Prostate gland (tissue), 2 donors: ENCODE results near the gene DAGLA. TPM values are rescaled to one million over a fixed set of nuclear protein-coding genes. Genes with fewer than 3 reads are reported as not detected.

ENCODE experiments used
- DNase-seq: peaks from one replicate; pipeline ENCODE4 v3.0.0-alpha.2; 2019; ENCODE audit warnings: low spot score
- H3K27ac ChIP-seq, 2 donors: fragments of 200-600 bp; sonication (generic); 2 replicates each; pipeline ENCODE4 v1.5.1; 2017 to 2019
- H3K27me3 ChIP-seq: fragments of 200-600 bp; sonication (generic); replicated peaks from 2 replicates; pipeline ENCODE4 v1.5.1; 2019; ENCODE audit not compliant: insufficient read depth
- H3K36me3 ChIP-seq, 2 donors: fragments of 200-600 bp; sonication (generic); 1 replicate in 1 of 2; 2 replicates in 1 of 2; pipeline versions ENCODE4 v1.5.1 to v1.8.1; 2017 to 2019
- H3K4me1 ChIP-seq: fragments of 200-600 bp; sonication (generic); replicated peaks from 2 replicates; pipeline ENCODE4 v1.5.1; 2019
- H3K4me3 ChIP-seq, 2 donors: fragments of 200-600 bp; sonication (generic); 2 replicates each; pipeline ENCODE4 v1.5.1; 2017 to 2019
- H3K9me3 ChIP-seq: fragments of 200-600 bp; sonication (generic); 2 replicates; pipeline ENCODE4 v1.5.1; 2017
- CTCF ChIP-seq, 4 experiments: fragments of 200-600 bp in 2 of 4; fragments of 450-650 bp in 2 of 4; sonication (generic) in 2 of 4; IDR thresholded peaks; 1 replicate in 3 of 4; 2 replicates in 1 of 4; pipeline ENCODE4 v1.5.1; 2016 to 2019; ENCODE audit warnings: antibody characterized with exemption in 4 of 4, mild to moderate bottlenecking in 2 of 4, moderate library complexity in 2 of 4
- POLR2A ChIP-seq: fragments of 450-650 bp; IDR thresholded peaks from one replicate; pipeline ENCODE4 v1.6.1; 2016; ENCODE audit warnings: antibody characterized with exemption, mild to moderate bottlenecking
- POLR2AphosphoS5 ChIP-seq: sonication (generic); formaldehyde crosslinking; IDR thresholded peaks from one replicate; pipeline ENCODE4 v1.6.1; 2017; ENCODE audit warnings: antibody characterized with exemption
- WGBS: methylation state at CpG from one replicate; pipeline ENCODE4 v1.1.5; 2018; 5-methylcytosine and 5-hydroxymethylcytosine counted together
- intact Hi-C: fragments of 100-400 bp; cut with DNase I; formaldehyde crosslinking; loops from one replicate; pipeline ENCODE4 v1.14.2; 2022
- total RNA-seq, 2 donors: library from RNA; depleted of rRNA; stranded (reverse); fragments of >200 nt; gene quantifications; one replicate each; pipeline ENCODE4 v1.1.0, GENCODE V29; 2016

The DAGLA gene
- total RNA-seq, 2 donors from 2014 or later = 10.8 to 12.2 TPM

GRCh38 chr11:61636676-61637075, 43.5 kb upstream of the DAGLA start:
- intact Hi-C loops = loop anchor here (10.0 kb wide), 1 partner anchor 162 kb away; no protein-coding TSS in a partner anchor
- TF ChIP-seq CTCF (IDR thresholded peaks at IDR 0.05) (no peak), POLR2A (no peak), POLR2AphosphoS5 (no peak)
- no peaks in the 10 kb centered on the region for H3K4me1 ChIP-seq
- H3K27ac ChIP-seq = no peak overlapping the region
- H3K4me3 ChIP-seq = no peak overlapping the region
- H3K9me3 ChIP-seq = no peaks in the 10 kb centered on the region
- H3K36me3 ChIP-seq = no peaks in the 10 kb centered on the region
- no peaks in the 10 kb centered on the region for H3K27me3 ChIP-seq
- 86% methylated on average over 11 of the region's 11 CpGs for WGBS
- no peak for DNase-seq

- WGBS = 74% methylated on average over 9 of the region's 9 CpGs
- DNase-seq = no peak
- Histone ChIP-seq H3K36me3 (no peaks in the 10 kb centered on the region), H3K4me1 (no peaks in the 10 kb centered on the region), H3K9me3 (no peaks in the 10 kb centered on the region), H3K27ac (no peak overlapping the region), H3K27me3 (no peaks in the 10 kb centered on the region), H3K4me3 (no peak overlapping the region)
- TF ChIP-seq POLR2AphosphoS5 (no peak), CTCF (IDR thresholded peaks at IDR 0.05) (no peak), POLR2A (no peak)
- intact Hi-C loops = loop anchor here (10.0 kb wide), 1 partner anchor 162 kb away; no protein-coding TSS in a partner anchor
These were observed 42.9 kb upstream of the DAGLA start for GRCh38 chr11:61637277-61637676.

GRCh38 chr11:61639816-61640443, 40.3 kb upstream of the DAGLA start:
- 84% methylated on average over 7 of the region's 7 CpGs for WGBS
- intact Hi-C loops = loop anchor here (10.0 kb wide), 1 partner anchor 165 kb away; no protein-coding TSS in a partner anchor

DNA sequence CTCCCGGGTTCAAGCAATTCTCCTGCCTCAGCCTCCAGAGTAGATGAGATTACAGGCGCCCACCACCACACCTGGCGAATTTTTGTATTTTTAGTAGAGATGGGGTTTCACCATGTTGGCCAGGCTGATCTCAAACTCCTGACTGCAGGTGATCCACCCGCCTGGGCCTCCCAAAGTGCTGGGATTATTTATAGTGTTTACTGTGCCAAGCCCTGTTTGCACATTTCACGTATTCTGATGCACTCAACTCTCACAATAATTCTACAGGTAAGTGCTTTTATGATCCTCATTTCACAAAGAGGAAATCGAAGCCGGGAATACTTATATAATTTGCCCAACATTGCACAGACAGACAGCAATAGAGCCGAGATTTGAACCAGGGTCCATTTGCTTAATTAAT, 38.0 kb upstream of the DAGLA start:
- no peaks in the 10 kb centered on the region for H3K27me3 ChIP-seq
- intact Hi-C loops = no loop called here
- 68% methylated on average over 8 of the region's 8 CpGs for WGBS
- no peak for TF ChIP-seq POLR2A
- TF ChIP-seq CTCF (IDR thresholded peaks at IDR 0.05) = no peak
- H3K4me1 ChIP-seq = no peaks in the 10 kb centered on the region
- no peaks in the 10 kb centered on the region for H3K9me3 ChIP-seq
- no peak overlapping the region for H3K4me3 ChIP-seq
- DNase-seq = no peak
- H3K36me3 ChIP-seq = no peaks in the 10 kb centered on the region
- no peak overlapping the region for H3K27ac ChIP-seq

More at GRCh38 chr11:61639816-61640443, 40.3 kb upstream of the DAGLA start:
- Histone ChIP-seq H3K27me3 (no peaks in the 10 kb centered on the region), H3K27ac (no peak overlapping the region), H3K9me3 (no peaks in the 10 kb centered on the region), H3K4me1 (no peaks in the 10 kb centered on the region), H3K4me3 (no peak overlapping the region), H3K36me3 (no peaks in the 10 kb centered on the region)
- no peak for DNase-seq
- TF ChIP-seq POLR2A = no peak
- no peak for TF ChIP-seq POLR2AphosphoS5
- TF ChIP-seq CTCF (IDR thresholded peaks at IDR 0.05) = no peak
